DND-41 (cell line): ENCODE results near the gene ARHGAP27.

Source experiments
- CTCF ChIP-seq: IDR thresholded peaks from 2 replicates; pipeline ENCODE4 v1.5.1; 2012; ENCODE audit warnings: borderline replicate concordance, low read length, moderate library complexity, mild to moderate bottlenecking; ENCODE audit not compliant: poor library complexity, severe bottlenecking; ENCODE audit errors: extremely low read depth
- EZH2 ChIP-seq: IDR thresholded peaks from 3 replicates; pipeline ENCODE4 v1.6.1; 2012; ENCODE audit warnings: borderline replicate concordance, low read depth, mild to moderate bottlenecking, moderate library complexity, low read length, inconsistent platforms; ENCODE audit not compliant: severe bottlenecking

DNA sequence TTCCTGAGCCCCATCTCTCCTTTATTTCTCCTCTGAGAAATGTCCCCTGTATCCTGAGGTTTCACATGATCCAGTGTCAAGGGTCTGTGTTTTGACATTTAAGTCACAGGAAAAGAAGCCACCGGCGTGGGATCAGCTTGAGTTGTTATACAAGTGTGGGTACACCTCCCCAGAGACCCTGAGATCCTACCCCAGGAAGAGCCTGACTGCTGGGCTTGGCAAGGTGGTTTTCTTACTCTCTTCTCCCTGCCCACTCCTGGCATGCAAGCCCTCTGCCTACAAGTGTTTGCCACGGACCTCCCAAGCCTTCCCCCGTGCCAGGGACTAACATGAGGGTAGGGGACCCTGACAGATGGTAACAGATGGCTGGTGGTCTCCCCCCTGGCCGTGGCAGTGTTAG lies 2.8 kb upstream of the ARHGAP27 start:
- no peak for TF ChIP-seq CTCF
- TF ChIP-seq EZH2, result no peak
